HEK293 (cell line): ENCODE results near the gene GPR158.

Experiments
- FEZF1 ChIP-seq: fragments of 450-650 bp; formaldehyde crosslinking; IDR thresholded peaks from 2 replicates; pipeline ENCODE4 v1.5.1; 2016; ENCODE audit warnings: missing biosample characterization, missing genetic modification characterization
- GLIS2 ChIP-seq: fragments of 450-650 bp; formaldehyde crosslinking; IDR thresholded peaks from 2 replicates; pipeline ENCODE4 v1.5.1; 2016; ENCODE audit warnings: missing biosample characterization, missing genetic modification characterization
- KLF10 ChIP-seq: fragments of 450-650 bp; IDR thresholded peaks from 2 replicates; pipeline ENCODE4 v1.5.1; 2018; ENCODE audit warnings: missing biosample characterization, mild to moderate bottlenecking, missing genetic modification characterization
- OSR2 ChIP-seq: fragments of 450-650 bp; formaldehyde crosslinking; IDR thresholded peaks from 2 replicates; pipeline ENCODE4 v1.5.1; 2016; ENCODE audit warnings: missing biosample characterization, missing genetic modification characterization
- SETDB1 ChIP-seq: IDR thresholded peaks from one replicate; pipeline ENCODE4 v1.6.1; 2017; ENCODE audit warnings: mild to moderate bottlenecking, low read length, moderate library complexity, mixed read lengths; ENCODE audit not compliant: insufficient read length
- SP3 ChIP-seq: fragments of 450-650 bp; formaldehyde crosslinking; IDR thresholded peaks from 2 replicates; pipeline ENCODE4 v1.5.1; 2016; ENCODE audit warnings: missing biosample characterization, missing genetic modification characterization
- YY1 ChIP-seq: fragments of 450-650 bp; formaldehyde crosslinking; IDR thresholded peaks from 2 replicates; pipeline ENCODE4 v1.5.1; 2018; ENCODE audit warnings: missing biosample characterization, missing genetic modification characterization
- ZBTB20 ChIP-seq: fragments of 450-650 bp; formaldehyde crosslinking; IDR thresholded peaks from 2 replicates; pipeline ENCODE4 v1.5.1; 2016; ENCODE audit warnings: missing biosample characterization, missing genetic modification characterization
- ZBTB8A ChIP-seq: fragments of 450-650 bp; formaldehyde crosslinking; IDR thresholded peaks from 2 replicates; pipeline ENCODE4 v1.5.1; 2016; ENCODE audit warnings: missing biosample characterization, missing genetic modification characterization
- ZEB2 ChIP-seq: fragments of 450-650 bp; formaldehyde crosslinking; IDR thresholded peaks from 2 replicates; pipeline ENCODE4 v1.5.1; 2016; ENCODE audit warnings: missing biosample characterization, missing genetic modification characterization
- ZFHX2 ChIP-seq: fragments of 450-650 bp; formaldehyde crosslinking; conservative IDR thresholded peaks from 2 replicates; pipeline ENCODE4 v1.5.1; 2016; ENCODE audit warnings: missing biosample characterization, missing genetic modification characterization
- ZNF221 ChIP-seq: fragments of 450-650 bp; formaldehyde crosslinking; IDR thresholded peaks from 2 replicates; pipeline ENCODE4 v1.5.1; 2017; ENCODE audit warnings: missing biosample characterization, missing genetic modification characterization, borderline replicate concordance
- ZNF266 ChIP-seq: fragments of 450-650 bp; formaldehyde crosslinking; IDR thresholded peaks from 2 replicates; pipeline ENCODE4 v1.5.1; 2016; ENCODE audit warnings: missing biosample characterization, missing genetic modification characterization, low read depth
- ZNF274 ChIP-seq, 2 experiments: fragments of 200-500 bp in 1 of 2; fragments of 450-650 bp in 1 of 2; sonication (Bioruptor generic) in 1 of 2; formaldehyde crosslinking in 1 of 2; IDR thresholded peaks; 2 replicates each; pipeline versions ENCODE4 v1.5.1 to v1.6.1; 2014 to 2016; ENCODE audit warnings: borderline replicate concordance in 1 of 2, inconsistent platforms in 1 of 2, low read length in 1 of 2, missing biosample characterization in 1 of 2, missing genetic modification characterization in 1 of 2
- ZNF341 ChIP-seq: fragments of 450-650 bp; formaldehyde crosslinking; IDR thresholded peaks from 2 replicates; pipeline ENCODE4; 2016; ENCODE audit warnings: low read depth, missing biosample characterization, missing genetic modification characterization
- ZNF391 ChIP-seq: fragments of 450-650 bp; formaldehyde crosslinking; IDR thresholded peaks from 2 replicates; pipeline ENCODE4 v1.5.1; 2016; ENCODE audit warnings: low read depth, missing biosample characterization, missing genetic modification characterization, borderline replicate concordance
- ZNF394 ChIP-seq: fragments of 450-650 bp; formaldehyde crosslinking; IDR thresholded peaks from 2 replicates; pipeline ENCODE4 v1.5.1; 2016; ENCODE audit warnings: missing biosample characterization, missing genetic modification characterization, mild to moderate bottlenecking, moderate library complexity, borderline replicate concordance
- ZNF404 ChIP-seq: fragments of 450-650 bp; formaldehyde crosslinking; IDR thresholded peaks from 2 replicates; pipeline ENCODE4 v1.5.1; 2017; ENCODE audit warnings: missing biosample characterization, missing genetic modification characterization
- ZNF473 ChIP-seq: fragments of 450-650 bp; formaldehyde crosslinking; IDR thresholded peaks from 2 replicates; pipeline ENCODE4 v1.5.1; 2017; ENCODE audit warnings: missing biosample characterization, missing genetic modification characterization
- ZNF501 ChIP-seq: fragments of 450-650 bp; formaldehyde crosslinking; IDR thresholded peaks from 2 replicates; pipeline ENCODE4 v1.5.1; 2016; ENCODE audit warnings: missing biosample characterization, missing genetic modification characterization
- ZNF677 ChIP-seq: fragments of 450-650 bp; IDR thresholded peaks from 2 replicates; pipeline ENCODE4 v1.5.0; 2018; ENCODE audit warnings: missing biosample characterization, mild to moderate bottlenecking, missing genetic modification characterization, moderate library complexity
- ZNF785 ChIP-seq: fragments of 450-650 bp; formaldehyde crosslinking; IDR thresholded peaks from 2 replicates; pipeline ENCODE4 v1.5.1; 2016; ENCODE audit warnings: missing biosample characterization, missing genetic modification characterization
- ZNF792 ChIP-seq: fragments of 450-650 bp; formaldehyde crosslinking; IDR thresholded peaks from 2 replicates; pipeline ENCODE4 v1.5.1; 2016; ENCODE audit warnings: missing biosample characterization, missing genetic modification characterization
- ZSCAN16 ChIP-seq: fragments of 450-650 bp; formaldehyde crosslinking; IDR thresholded peaks from 2 replicates; pipeline ENCODE4 v1.5.1; 2016; ENCODE audit warnings: missing biosample characterization, missing genetic modification characterization
- TF ChIP-seq, protein P1 (sequence below): fragments of 450-650 bp; formaldehyde crosslinking; IDR thresholded peaks from 2 replicates; pipeline ENCODE4 v1.5.0; 2017; ENCODE audit warnings: missing biosample characterization, missing genetic modification characterization, borderline replicate concordance
- TF ChIP-seq, protein P2 (sequence below): fragments of 450-650 bp; formaldehyde crosslinking; IDR thresholded peaks from 2 replicates; pipeline ENCODE4 v1.5.1; 2016; ENCODE audit warnings: missing biosample characterization, missing genetic modification characterization
- TF ChIP-seq, protein P3 (sequence below): fragments of 450-650 bp; formaldehyde crosslinking; IDR thresholded peaks from 2 replicates; pipeline ENCODE4 v1.5.1; 2016; ENCODE audit warnings: missing biosample characterization, missing genetic modification characterization
- TF ChIP-seq, protein P4 (sequence below): fragments of 450-650 bp; formaldehyde crosslinking; IDR thresholded peaks from 2 replicates; pipeline ENCODE4 v1.5.1; 2016; ENCODE audit warnings: missing biosample characterization, missing genetic modification characterization
- TF ChIP-seq, protein P5 (sequence below): fragments of 450-650 bp; formaldehyde crosslinking; IDR thresholded peaks from 2 replicates; pipeline ENCODE4 v1.5.1; 2016; ENCODE audit warnings: missing biosample characterization, missing genetic modification characterization
- TF ChIP-seq, protein P6 (sequence below): IDR thresholded peaks from 2 replicates; pipeline ENCODE4 v1.6.1; 2011; ENCODE audit warnings: mild to moderate bottlenecking, low read depth, low read length, borderline replicate concordance

Gene GPR158

DNA sequence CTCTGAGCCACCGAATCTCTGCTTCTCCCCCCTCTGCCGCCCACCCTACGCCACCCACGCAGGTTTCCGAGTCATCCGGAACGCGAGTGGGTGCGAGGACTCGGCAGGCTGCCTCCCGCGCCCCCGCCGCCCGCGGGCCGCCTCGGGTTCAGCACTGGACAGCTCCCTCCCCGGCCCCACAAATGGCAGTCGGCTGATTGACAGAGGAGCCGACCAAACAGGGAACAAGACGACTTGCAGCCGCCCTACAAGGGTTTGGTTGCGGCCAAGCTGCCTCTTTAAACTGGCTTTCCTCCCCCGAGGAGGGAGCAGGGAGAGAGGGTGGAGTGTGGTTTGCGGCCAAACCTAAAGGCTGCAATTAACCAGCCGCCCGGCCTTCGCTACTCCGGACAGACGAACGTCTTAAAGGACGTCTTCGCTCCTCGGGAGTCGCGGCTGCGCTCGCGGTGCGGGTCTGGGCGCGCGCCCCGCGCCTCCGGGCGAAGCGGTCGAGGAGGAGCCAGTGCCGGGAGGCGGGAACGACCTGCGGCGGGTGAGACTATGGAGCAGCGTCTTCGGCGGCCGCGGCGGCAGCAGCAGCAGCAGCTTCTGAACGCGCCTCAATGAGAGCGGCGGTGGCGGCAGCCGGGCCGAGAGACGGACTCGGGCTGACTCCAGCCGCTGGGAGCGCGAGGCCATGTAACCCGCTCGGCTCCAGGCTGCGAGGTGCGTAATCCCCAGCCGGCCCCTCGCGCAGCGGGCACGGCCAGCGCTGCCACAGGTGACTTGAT, at the start of gene GPR158 (continued):
- TF ChIP-seq, protein P1, sequence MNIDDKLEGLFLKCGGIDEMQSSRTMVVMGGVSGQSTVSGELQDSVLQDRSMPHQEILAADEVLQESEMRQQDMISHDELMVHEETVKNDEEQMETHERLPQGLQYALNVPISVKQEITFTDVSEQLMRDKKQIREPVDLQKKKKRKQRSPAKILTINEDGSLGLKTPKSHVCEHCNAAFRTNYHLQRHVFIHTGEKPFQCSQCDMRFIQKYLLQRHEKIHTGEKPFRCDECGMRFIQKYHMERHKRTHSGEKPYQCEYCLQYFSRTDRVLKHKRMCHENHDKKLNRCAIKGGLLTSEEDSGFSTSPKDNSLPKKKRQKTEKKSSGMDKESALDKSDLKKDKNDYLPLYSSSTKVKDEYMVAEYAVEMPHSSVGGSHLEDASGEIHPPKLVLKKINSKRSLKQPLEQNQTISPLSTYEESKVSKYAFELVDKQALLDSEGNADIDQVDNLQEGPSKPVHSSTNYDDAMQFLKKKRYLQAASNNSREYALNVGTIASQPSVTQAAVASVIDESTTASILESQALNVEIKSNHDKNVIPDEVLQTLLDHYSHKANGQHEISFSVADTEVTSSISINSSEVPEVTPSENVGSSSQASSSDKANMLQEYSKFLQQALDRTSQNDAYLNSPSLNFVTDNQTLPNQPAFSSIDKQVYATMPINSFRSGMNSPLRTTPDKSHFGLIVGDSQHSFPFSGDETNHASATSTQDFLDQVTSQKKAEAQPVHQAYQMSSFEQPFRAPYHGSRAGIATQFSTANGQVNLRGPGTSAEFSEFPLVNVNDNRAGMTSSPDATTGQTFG = no peak
- TF ChIP-seq ZFHX2 (tag by site-specific recombination) (peak; percentile 100), ZNF221 (no peak), ZNF391 (tag by site-specific recombination) (peak; percentile 70; the same call in 1 of the 2 replicates), ZNF501 (peak; percentile 47; the same call in 1 of the 2 replicates), ZNF266 (tag by site-specific recombination) (no peak), ZNF792 (no peak), KLF10 (tag by site-specific recombination) (no peak), ZNF677 (tag by site-specific recombination) (no peak), SETDB1 (no peak), ZNF473 (tag by site-specific recombination) (no peak), GLIS2 (tag by site-specific recombination) (peak; percentile 83), ZEB2 (tag by site-specific recombination) (peak; percentile 79), FEZF1 (peak; percentile 99), ZNF785 (tag by site-specific recombination) (peak; percentile 99), ZNF404 (tag by site-specific recombination) (no peak), YY1 (tag by site-specific recombination) (peak; percentile 67), ZSCAN16 (tag by site-specific recombination) (no peak), ZNF394 (peak; percentile 36; the same call in 1 of the 2 replicates), ZNF274 (IDR thresholded peaks at IDR 0.05; ENCODE audit: low read length) (no peak), ZNF274 (tag by site-specific recombination; IDR thresholded peaks at IDR 0.05; ENCODE audit: borderline replicate concordance) (no peak), ZBTB20 (tag by site-specific recombination) (peak; percentile 76; the same call in 1 of the 2 replicates), ZBTB8A (peak; percentile 69), SP3 (peak; percentile 79), ZNF341 (tag by site-specific recombination) (peak; percentile 85), OSR2 (tag by site-specific recombination) (peak; percentile 74)
- TF ChIP-seq, protein P2, sequence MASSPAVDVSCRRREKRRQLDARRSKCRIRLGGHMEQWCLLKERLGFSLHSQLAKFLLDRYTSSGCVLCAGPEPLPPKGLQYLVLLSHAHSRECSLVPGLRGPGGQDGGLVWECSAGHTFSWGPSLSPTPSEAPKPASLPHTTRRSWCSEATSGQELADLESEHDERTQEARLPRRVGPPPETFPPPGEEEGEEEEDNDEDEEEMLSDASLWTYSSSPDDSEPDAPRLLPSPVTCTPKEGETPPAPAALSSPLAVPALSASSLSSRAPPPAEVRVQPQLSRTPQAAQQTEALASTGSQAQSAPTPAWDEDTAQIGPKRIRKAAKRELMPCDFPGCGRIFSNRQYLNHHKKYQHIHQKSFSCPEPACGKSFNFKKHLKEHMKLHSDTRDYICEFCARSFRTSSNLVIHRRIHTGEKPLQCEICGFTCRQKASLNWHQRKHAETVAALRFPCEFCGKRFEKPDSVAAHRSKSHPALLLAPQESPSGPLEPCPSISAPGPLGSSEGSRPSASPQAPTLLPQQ (tag by site-specific recombination) = peak; percentile 94
- TF ChIP-seq, protein P3, sequence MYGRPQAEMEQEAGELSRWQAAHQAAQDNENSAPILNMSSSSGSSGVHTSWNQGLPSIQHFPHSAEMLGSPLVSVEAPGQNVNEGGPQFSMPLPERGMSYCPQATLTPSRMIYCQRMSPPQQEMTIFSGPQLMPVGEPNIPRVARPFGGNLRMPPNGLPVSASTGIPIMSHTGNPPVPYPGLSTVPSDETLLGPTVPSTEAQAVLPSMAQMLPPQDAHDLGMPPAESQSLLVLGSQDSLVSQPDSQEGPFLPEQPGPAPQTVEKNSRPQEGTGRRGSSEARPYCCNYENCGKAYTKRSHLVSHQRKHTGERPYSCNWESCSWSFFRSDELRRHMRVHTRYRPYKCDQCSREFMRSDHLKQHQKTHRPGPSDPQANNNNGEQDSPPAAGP = peak; percentile 44
- TF ChIP-seq, protein P4, sequence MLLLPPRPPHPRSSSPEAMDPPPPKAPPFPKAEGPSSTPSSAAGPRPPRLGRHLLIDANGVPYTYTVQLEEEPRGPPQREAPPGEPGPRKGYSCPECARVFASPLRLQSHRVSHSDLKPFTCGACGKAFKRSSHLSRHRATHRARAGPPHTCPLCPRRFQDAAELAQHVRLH (tag by site-specific recombination) = no peak
- TF ChIP-seq, protein P5, sequence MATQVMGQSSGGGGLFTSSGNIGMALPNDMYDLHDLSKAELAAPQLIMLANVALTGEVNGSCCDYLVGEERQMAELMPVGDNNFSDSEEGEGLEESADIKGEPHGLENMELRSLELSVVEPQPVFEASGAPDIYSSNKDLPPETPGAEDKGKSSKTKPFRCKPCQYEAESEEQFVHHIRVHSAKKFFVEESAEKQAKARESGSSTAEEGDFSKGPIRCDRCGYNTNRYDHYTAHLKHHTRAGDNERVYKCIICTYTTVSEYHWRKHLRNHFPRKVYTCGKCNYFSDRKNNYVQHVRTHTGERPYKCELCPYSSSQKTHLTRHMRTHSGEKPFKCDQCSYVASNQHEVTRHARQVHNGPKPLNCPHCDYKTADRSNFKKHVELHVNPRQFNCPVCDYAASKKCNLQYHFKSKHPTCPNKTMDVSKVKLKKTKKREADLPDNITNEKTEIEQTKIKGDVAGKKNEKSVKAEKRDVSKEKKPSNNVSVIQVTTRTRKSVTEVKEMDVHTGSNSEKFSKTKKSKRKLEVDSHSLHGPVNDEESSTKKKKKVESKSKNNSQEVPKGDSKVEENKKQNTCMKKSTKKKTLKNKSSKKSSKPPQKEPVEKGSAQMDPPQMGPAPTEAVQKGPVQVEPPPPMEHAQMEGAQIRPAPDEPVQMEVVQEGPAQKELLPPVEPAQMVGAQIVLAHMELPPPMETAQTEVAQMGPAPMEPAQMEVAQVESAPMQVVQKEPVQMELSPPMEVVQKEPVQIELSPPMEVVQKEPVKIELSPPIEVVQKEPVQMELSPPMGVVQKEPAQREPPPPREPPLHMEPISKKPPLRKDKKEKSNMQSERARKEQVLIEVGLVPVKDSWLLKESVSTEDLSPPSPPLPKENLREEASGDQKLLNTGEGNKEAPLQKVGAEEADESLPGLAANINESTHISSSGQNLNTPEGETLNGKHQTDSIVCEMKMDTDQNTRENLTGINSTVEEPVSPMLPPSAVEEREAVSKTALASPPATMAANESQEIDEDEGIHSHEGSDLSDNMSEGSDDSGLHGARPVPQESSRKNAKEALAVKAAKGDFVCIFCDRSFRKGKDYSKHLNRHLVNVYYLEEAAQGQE (tag by site-specific recombination) = peak; percentile 100
- TF ChIP-seq, protein P6, sequence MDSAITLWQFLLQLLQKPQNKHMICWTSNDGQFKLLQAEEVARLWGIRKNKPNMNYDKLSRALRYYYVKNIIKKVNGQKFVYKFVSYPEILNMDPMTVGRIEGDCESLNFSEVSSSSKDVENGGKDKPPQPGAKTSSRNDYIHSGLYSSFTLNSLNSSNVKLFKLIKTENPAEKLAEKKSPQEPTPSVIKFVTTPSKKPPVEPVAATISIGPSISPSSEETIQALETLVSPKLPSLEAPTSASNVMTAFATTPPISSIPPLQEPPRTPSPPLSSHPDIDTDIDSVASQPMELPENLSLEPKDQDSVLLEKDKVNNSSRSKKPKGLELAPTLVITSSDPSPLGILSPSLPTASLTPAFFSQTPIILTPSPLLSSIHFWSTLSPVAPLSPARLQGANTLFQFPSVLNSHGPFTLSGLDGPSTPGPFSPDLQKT = no peak
